Myocyte (in vitro differentiated cells): ENCODE data around the gene ADAMTS17. TPM values are rescaled to one million over a fixed set of nuclear protein-coding genes. Genes with fewer than 3 reads are reported as not detected.
"Not testable (repeated sequence)": the region's sequence is repeated elsewhere in the genome, so short reads cannot be mapped to it uniquely, and the experiment has no call there.

Source experiments
- DNase-seq: peaks from one replicate; pipeline ENCODE4 v3.0.0-alpha.2; 2012; ENCODE audit warnings: low read depth
- total RNA-seq: library from RNA; depleted of rRNA; stranded (reverse); fragments of >200 nt; gene quantifications from 2 replicates; pipeline ENCODE4 v1.2.3, GENCODE V29; 2014

Gene ADAMTS17
- total RNA-seq, 1 donor from 2014 or later: 0.43 TPM

DNA sequence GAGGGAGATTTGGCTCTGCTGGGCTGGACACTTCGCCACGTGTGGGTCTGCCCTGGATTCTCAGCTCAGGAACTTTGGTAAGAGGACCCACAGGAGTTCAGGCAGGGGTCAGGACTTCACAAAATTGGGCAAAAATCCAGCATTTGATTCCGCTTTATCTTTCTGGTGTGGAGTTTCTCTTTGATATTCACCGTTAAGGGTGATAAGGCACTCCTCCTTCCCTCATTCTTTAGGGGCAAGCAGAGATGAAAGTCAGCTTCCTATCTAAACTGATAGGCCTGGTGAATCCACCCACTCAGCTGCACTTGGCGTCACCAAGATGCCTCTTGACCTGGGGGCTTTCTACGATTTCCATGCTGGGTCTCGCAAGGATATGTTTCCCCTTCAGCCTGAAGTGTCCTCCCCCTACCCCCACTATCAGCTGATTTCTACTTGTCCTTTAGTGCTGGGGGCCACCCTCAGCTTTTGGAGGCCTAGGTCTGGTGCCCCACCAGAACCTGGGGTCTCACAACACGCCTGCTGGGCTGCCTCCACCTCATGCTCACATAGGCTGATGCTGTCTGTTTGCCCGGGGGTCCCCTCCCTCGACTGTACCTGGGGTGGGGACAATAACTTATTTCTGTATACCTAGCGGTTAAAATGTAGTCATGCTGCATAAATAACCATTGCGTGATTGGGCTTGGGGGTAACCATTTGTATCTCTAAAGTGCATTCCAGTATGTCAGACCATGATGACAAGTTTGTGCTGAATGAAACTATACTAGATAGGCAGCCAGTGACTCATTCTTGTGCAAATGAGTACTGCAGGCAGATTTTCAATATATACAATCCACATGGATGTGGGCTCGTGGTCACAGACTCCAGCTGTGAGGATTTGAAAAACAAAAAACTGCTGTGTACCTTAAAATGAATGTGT, 248.3 kb downstream of the ADAMTS17 start:
- no peak for DNase-seq

DNA sequence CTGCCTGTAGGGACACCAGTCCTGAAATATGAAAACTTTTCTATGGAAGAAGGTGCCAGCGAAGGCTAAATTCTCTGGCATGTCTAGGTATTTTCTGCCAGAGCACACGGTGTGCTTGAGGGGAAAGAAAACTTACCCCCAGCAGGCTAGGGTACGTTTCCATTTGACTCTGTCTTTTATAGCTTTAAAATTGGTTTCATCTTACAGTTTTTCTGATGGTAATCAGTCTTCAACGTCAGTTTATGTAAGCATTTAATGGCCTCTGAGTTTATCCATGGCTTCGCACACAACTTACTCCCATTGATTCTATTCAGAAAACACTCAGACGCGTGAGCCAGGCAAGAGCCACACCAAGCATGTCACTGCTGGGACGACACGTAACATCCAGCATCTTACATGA, 249.7 kb downstream of the ADAMTS17 start:
- no peak for DNase-seq

DNA sequence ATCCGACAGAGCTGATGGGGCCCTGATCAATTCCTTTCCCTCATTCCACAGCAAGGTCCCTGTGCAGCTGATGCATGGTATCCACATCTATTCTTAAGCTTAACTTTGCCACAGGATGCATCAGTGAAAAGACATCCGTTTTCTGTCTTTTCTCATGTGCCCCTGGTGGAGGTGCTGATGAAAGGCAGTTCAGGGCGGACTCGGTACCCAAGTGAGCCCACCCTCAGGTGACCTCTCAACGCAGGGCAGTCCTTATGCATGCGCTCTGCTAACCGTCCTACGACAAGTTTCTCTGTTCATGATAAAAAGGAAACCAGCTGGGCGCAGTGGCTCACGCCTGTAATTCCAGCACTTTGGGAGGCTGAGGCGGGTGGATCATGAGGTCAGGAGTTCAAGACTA, 251.4 kb downstream of the ADAMTS17 start:
- no peak for DNase-seq

DNA sequence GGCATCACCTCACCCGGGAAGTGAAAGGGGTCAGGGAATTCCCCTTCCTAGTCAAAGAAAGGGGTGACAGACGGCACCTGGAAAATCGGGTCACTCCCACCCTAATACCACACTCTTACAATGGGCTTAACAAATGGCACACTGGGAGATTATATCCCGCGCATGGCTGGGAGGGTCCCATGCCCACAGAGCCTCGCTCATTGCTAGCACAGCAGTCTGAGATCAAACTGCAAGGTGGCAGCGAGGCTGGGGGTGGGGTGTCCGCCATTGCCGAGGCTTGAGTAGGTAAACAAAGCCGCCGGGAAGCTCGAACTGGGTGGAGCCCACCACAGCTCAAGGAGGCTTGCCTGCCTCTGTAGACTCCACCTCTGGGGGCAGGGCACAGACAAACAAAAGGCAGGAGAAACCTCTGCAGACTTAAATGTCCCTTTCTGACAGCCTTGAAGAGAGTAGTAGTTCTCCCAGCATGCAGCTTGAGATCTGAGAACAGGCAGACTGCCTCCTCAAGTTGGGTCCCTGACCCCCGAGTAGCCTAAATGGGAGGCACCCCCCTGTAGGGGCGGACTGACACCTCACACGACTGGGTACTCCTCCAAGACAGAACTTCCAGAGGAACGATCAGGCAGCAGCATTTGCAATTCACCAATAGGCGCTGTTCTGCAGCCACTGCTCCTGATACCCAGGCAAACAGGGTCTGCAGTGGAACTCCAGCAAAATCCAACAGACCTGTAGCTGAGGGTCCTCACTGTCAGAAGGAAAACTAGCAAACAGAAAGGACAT, 257.5 kb downstream of the ADAMTS17 start:
- not testable (repeated sequence) for DNase-seq

DNA sequence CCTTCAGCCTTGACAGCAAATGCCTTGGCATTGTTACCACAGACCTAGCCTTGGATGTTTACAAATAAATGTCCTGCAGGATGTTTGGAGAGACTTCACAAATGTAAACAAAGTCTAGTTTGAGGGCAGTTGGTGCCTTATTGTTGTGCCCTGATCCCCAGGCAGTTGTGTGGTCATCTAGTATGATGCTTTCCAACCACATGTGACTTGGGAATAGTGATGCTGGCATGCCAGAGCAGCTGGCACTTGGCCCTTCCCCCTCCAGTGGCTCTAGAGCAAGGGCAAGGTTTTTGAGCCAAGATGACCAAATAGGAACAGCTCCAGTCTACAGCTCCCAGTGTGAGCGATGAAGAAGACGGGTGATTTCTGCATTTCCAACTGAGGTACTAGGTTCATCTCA, 258.2 kb downstream of the ADAMTS17 start:
- DNase-seq: peak; percentile 85

DNA sequence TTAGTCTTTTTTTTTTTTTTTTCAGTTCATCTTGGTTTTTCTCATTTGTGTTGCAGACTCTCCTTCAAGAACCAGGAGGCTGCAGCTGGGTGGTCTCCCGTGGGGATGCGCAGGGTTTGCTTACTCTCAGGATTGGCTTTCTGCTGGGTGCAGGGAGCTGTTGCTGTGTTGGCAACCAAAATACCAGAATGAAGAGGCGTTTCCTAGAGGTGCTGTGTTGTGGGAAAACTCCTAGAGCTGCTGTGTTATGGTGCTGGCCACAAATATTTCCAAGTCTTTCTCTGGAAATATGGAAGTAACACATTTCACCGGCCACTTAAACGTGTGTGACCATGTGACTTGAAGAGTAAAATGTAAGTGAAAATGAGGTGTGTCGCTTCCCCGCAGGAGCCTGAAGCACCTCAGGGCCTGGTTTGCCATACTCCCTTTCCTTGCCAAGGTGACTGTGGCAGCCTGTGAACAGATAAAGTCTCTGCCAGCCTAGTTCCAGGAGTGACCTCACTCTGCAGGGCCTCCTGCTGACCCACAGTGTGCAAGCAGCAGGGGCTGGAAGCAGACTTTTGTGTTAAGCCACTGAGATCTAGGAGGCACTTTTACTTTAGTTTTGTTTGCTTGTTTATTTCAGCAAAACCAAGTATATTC, 258.9 kb downstream of the ADAMTS17 start:
- peak; percentile 19 for DNase-seq

DNA sequence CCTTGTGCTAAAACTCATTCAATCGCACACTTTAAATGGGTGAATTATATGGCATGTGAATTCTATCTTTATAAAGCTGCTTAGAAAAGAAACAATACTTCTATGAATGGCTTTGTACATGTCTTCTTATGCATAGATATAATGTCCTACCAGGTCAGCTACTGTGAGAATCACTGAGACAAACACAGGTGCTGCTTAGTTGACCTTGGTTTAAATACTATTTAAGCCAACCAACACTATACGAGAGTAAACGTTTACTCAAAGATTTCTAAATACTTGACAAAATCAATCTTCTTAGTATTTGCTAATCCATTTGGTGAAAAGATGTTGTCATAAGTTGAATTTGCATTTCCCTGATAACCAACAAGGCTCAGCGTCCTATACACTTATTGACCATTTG, 260.3 kb downstream of the ADAMTS17 start:
- no peak for DNase-seq

DNA sequence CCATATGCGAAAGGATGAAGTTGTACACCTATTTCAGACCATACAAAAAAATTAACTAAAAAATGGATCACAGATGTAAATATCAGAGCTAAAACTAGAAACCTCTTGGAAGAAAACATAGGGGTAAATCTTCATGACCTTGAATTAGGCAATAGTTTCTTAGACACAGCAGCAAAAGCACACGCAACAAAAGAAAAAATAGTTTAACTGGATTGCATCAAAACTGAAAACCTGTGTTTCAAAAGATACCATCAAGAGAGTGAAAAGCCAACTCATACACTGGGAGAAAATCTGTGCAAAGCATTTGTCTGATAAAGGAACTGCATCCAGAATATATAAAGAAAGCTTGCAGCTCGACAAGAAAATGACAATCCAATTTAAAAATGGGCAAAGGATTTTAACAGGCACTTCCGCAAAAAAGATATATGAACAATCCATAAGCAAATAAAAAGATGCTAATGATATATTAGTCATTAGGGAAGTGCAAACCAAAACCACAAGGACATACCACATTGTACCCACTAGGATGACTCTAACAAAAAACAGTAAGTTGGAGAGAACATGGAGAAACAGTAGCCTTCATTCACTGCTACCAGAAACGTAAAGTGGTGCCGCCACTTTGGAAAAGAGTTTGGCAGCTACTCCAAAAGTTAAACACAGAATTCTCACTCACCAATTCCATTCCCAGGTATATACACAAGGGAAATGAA, 263.1 kb downstream of the ADAMTS17 start:
- no peak for DNase-seq

DNA sequence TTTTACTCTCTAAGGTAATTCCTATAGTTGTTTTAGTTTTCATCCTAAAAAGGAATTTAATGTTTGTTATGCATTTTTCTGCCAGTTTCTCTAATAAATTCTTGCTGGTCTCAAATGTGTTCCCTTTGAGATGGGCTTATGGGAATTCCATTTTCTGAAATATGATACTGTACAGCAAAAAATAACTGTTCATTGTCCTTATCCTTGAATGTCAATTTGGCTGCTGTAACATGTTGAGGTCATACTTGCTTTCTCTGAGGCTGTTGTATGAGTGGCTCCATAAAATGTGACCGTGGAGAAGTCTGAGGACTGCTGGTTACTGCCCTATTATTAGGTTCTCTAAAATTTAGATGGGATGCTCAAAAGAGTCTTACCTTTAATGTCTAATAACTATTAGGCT, 266.5 kb downstream of the ADAMTS17 start:
- DNase-seq: peak; percentile 18

DNA sequence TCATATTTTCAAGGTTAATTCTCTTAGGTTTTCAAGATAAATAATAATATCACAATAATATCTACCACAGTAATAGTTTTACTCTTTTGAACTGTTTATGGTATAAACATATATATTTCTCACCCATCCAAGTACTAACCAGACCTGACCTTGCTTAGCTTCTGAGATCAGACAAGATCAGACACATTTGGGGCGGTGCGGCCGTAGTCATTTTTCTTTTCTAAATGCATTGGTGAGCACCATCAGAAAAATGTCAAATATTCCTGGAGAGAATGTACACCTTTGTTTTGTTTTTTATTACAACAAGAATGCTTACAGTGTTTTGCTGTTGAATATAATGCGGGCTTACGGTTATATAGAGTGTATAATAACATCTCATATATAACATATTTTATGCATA, 267.8 kb downstream of the ADAMTS17 start:
- DNase-seq: no peak

DNA sequence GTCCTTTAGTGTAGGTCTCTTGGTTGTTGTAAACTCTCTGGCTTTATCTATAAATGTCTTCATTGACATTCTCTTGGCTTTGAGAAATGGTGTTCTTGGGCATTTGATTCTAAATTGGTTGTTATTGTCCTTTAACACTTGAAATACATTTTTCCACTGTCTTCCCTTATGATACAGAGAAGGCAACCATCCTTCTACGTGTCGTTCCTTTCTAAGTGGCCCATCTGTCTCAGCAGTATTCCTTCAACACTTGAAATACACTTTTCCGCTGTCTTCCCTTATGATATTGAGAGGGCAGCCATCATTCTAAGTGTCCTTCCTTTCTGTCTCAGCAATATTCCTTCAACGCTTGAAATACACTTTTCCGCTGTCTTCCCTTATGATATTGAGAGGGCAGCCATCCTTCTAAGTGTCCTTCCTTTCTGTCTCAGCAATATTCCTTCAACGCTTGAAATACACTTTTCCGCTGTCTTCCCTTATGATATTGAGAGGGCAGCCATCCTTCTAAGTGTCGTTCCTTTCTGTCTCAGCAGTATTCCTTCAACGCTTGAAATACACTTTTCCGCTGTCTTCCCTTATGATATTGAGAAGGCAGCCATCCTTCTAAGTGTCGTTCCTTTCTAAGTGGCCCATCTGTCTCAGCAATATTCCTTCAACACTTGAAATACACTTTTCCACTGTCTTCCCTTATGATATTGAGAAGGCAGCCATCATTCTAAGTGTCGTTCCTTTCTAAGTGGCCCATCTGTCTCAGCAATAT, 275.1 kb downstream of the ADAMTS17 start:
- not testable (repeated sequence) for DNase-seq

DNA sequence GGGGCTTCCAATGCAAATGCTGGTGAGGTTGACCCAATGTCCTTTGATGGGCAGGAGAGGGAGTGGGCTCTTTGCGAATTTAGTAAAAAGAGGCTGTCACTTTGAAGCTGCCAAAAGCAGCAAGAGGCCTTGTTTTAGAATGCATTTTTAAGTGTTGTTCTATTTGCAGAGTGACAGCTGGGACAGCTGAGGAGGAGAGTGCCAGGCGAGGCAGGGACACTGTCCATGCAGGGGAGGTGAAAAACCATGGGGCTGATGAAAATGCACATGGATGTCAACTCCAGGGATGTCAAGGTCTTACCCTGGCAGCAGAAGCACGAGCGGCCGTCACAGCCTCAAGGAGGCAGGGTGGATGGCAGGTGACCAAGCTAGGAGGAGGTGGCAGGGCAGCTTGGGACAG, 279.8 kb downstream of the ADAMTS17 start:
- peak; percentile 76 for DNase-seq

DNA sequence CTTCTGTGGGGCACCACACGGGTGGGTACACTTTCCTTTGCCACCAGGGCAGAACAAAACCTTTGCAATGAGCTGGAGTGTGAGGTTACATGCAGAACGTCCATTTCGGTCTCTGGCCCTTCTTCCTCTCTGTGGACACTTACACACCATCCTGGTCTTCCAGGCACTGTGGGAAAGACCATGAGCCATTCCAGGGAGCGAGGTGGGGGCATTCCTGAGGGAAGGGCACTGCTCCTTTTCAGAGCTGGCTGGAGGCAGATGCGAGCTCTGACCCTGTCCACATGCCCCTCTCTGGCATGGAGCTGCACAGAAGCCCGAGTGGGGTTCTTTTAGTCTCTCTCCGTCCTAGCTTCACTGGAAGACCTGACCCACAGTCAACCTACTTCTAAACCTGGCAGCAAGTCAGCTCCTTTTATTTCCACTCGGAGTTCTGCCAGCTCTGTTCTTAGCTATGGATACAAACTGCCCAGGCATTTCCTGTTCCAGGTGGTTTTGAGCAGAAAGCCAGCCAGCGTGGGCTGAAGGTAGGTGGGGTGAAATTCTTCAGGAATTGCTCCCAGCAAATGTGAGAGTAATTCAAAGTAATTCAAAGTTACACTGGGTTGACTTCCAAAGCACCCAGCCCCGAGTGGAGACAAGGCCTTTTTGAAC, 281.4 kb downstream of the ADAMTS17 start:
- DNase-seq: peak; percentile 53

DNA sequence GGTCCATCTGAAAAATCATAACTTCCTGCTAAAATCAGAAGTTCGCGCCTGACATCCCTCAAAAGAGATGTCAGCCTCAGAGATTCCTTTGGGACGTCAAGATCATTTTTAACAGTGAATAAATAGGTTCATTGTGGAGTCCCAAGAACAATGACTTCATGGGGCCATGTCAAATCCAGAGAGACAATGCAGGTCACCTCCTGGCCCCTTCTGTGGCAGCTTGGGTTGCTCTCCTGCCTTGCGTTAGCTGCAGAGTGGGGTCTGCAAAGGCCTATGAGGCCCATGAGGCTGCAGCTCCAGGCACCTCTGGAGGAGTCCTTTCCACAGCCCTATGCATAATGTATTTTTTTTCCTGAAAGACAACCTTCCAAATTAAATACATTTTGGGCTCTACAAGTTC, 282.3 kb downstream of the ADAMTS17 start:
- no peak for DNase-seq

DNA sequence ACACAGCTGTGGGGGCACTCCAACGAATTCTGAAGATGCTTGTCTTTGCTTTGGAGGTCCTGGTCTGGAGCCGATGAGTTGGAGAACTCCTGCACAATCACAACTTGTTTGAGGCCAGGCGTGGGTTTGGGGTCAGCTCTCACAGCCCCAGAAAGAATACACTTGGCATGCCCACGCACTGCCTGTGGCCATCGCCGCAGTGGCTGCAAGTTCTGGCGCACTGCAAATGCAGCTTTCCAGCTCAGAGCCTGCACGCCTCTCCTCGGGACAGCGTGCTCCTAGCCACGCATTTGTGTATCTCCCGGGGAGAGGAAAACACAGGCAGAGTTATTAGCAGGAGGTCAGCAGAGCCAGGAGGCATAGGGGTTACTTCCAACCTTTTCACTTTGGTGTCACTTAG, 282.7 kb downstream of the ADAMTS17 start:
- peak; percentile 14 for DNase-seq

DNA sequence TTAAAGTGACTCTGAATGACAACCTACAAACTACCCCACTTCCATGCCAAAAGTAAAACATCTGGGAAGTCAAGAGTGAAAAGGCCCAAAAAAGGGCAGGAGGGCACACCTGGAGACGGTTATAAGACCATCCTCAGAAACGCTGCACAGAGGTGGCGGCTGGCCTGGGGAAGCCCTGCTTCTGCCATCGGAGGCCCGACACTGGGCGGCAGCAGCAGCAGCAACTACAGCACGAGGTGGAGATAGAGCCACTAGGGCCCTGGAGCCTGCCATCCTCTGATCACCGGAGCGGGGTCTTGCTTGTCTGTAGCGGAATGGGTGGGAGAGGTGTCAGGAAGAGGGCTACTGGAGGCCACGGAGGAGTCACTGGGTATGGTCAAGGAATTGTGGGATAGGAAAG, 283.3 kb downstream of the ADAMTS17 start:
- no peak for DNase-seq

DNA sequence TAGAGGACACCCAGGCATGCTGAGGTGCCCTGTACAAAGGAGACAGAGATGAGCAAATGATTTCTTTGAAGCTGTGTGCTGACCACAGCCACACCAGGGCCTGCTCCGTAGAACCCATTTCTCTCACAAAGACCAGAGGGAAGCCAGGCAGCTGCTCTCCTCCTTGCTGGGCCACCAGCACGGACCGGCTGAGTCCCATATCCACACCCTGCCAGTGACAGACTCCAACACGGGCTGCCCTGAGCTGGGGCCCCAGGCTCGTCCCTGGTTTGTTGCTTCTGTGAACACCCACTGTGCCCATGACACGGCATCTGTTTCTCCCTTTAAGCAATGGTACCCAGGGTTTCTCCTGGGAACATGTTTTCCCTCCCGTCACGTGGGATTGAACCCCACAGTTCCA, 284.5 kb downstream of the ADAMTS17 start:
- no peak for DNase-seq

DNA sequence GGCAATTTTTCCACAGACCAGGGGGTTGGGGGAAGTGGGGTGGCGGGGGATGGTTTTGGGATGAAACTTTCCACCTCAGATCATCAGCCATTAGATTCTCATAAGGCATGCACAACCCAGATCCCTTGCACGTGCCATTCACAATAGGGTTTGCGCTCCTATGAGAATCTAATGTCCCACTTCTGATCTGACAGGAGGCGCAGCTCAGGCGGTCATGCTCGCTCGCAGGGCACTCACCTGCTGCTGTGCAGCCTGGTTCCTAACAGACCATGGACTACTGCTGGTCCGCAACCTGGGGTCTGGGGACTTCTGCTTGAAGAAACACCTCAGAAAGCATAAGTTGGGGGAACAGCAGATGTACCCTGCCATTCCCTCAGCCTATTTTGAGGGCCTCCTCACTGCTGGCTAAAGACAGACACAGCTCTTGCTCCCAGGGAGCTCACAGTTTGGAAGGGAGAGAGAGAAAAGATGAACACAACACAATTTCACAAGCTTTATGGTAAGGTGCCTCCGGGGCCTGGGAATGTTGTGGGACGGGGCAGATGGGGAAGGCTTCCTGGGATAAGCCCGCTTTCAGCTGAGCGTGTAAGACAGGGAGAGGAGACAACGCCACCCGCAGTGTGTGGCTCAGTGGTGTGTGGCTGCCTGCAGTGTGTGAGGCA, 285.2 kb downstream of the ADAMTS17 start:
- no peak for DNase-seq

DNA sequence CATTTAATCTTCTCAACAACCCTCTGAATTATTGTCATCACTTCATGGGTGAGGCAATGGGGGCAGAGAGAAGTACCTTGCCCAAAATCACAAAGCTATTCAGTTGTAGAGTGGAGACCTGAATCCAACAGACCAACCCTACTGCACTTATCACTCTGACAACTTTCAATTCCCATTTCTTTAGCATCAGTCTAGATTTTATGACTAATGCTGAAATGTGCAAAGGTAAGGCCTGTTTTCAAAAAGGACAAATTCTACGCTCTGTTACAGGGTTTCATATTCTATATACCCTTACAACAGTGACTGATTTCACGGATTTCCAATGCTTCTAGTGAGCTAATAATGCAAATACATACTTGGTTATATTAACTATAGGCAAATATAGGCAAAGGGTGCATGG, 286.0 kb downstream of the ADAMTS17 start:
- no peak for DNase-seq
